ENCODE data around the gene MRM1.
A peak's percentile ranks its signal among the peaks of the same experiment; 100 is the strongest.

Gene MRM1

GRCh38 chr17:36632916-36633771, 31.8 kb downstream of the MRM1 start:
- DNase-seq (ENCODE audit: low spot score) = no peak

DNA sequence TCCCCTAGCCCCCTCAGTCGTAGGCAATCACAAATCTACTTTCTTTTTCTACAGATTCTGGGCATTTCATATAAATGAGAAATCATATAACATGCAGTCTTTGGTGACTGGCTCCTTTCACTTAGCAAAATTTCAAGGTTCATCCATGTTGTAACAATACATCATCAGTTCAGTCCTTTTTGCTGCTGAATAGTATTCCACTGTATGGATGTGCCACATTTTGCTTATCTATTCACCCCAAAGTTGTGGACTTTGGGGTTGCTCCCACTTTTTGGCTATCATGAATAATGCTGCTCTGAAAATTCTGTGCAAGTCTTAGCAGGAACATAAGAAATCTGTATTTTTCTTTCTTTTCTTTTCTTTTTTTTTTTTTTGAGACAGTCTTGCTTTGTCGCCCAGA, 39.0 kb downstream of the MRM1 start:
- no peak for DNase-seq (ENCODE audit: low spot score)

GRCh38 chr17:36640836-36641235, 39.5 kb downstream of the MRM1 start:
- DNase-seq (ENCODE audit: low spot score) = no peak

GRCh38 chr17:36641331-36641876, 40.0 kb downstream of the MRM1 start:
- DNase-seq (ENCODE audit: low spot score) = no peak

DNA sequence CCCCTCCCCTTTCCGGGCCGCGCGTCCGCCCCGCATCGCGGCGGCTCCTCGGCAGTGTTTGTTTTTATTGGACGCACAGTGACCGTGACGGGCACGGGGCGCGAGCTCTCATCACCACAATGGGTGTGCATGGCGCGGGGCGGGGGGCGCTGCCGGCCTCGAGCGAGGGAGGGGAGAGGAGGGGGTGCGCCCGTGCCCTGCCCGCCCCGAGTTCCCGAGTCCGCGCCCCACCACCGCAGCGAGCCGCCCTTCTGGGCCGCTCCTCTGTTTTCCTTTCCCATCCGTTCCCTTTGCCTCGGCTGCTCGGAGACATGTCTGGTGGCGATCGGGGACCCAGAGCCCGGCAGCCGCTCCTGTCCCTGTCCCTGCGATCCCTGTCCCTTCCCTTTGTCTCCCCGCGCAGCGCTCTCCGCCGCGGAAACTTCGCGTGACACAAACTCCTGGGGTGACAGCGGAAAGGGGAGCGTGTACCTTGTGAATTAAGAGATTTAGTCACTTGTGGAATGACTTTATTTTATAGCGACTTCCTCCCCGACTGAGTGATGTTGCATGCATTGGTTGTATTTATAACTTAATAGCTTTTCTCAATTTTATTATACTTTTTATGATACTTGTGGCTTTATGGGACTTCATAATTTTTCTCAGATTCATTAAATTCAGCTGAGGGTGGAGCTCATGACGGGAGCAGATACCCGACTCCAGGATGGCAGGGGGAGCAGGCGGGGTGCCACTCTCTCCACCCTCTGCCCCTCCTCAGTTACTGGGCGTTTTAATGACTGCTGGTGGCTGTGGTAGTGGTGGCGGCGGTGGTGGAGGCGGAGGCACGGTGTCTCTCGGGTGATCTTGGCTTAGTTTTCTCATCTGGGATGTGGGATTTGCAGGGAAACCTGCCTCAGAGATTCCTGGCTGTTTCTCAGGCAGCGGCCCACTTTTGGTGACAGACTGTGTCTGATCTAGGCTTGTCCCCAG, 40.8 kb downstream of the MRM1 start:
- DNase-seq (ENCODE audit: low spot score) = no peak

- DNase-seq (ENCODE audit: low spot score) = no peak
Observed at GRCh38 chr17:36643086-36643685, 41.8 kb downstream of the MRM1 start.

DNA sequence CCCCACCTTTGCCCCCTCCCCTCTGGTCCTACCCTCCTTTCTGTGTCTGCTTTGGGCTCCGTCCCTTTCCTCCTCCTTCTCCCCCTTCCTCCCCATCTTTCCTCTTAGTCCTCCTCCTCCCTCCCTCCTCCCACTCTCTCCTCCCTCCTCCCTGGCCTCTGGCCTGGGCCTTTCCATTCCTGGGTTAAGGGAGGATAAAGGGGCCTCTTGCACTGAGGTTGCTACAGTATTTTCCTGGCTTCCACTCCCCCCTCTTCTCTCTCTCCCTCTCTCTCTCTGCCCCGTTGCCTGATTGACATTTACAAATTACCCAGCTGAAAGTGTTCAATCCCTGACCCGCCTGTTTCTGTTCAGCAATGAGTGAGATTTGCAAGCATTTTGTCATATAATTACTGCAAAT, 44.0 kb downstream of the MRM1 start:
- DNase-seq (ENCODE audit: low spot score) = no peak

GRCh38 chr17:36647636-36648035, 46.3 kb downstream of the MRM1 start:
- DNase-seq (ENCODE audit: low spot score) = no peak

GRCh38 chr17:36650096-36650775, 48.9 kb downstream of the MRM1 start:
- no peak for DNase-seq (ENCODE audit: low spot score)

DNA sequence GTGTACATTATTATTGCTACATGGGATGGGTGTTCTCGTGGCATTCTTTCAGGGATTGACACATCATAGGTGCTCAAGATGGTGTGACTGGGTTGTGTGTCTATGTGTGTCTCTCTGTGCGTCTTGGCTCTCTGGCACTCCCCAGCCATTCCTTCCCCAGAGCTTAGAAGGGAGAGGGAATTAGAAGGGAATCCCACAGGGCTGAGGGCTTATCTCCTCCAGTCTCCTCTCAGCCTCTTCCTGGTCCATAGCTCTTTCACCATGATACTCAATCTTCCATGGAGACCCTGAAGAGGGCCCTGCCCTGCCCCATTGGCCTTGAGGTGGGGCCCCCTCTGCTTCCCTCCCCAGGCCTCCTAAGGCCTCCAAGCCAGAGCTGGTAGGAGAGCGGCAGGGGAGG, 52.0 kb downstream of the MRM1 start:
- DNase-seq (ENCODE audit: low spot score) = no peak

GRCh38 chr17:36653856-36654255, 52.5 kb downstream of the MRM1 start:
- DNase-seq (ENCODE audit: low spot score) = no peak

DNA sequence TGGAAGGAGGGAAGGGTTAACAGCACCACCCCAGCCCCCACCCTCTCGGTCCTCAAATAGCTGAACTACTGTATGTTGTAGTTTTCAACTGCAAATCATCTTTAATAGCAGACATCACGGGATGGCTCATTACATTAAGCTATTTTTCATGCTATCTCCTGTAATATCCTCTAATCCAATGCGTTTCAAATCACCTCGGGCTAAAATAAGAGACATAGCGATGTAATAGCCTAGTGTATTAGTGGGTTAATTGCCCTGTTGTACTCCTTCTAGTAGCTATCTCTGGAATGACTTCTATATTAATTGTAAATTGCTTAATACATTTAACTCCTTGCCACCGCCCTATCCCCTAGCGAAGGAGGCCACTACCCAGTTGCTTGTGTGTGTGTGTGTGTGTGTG, 54.3 kb downstream of the MRM1 start:
- no peak for DNase-seq (ENCODE audit: low spot score)

DNA sequence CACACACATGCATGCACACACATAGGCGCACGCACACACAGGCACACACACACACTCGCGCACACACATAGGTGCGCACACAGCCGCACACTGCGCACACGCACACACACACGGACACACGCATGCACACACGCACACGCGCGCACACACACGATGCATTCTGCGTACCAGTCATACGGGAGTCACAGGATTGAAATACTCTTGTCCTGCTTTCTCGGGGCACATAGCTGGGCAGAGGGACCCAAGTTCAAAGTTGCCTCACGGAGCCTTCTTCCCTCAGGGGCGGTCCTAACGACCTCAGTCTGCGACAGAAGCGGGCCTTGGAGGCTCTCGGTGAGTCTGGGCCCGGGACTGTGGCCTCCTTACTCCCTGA, 56.0 kb downstream of the MRM1 start:
- DNase-seq (ENCODE audit: low spot score) = no peak

- DNase-seq (ENCODE audit: low spot score) = peak; percentile 44
Observed at GRCh38 chr17:36657763-36658490, 56.5 kb downstream of the MRM1 start.

Measured in cerebellar cortex (tissue), 1 donor.